Keratinocyte (primary cell): ENCODE measurements around the gene TMEM186. TPM values are rescaled to one million over a fixed set of nuclear protein-coding genes. Genes with fewer than 3 reads are reported as not detected.

Experiments used
- DNase-seq: peaks from one replicate; pipeline ENCODE4 v3.0.0-alpha.2; 2011; ENCODE audit warnings: low read depth, missing footprints, low spot score
- FAIRE-seq: peaks from 2 replicates; lab custom pipeline; 2011; peaks lifted over from hg19 to GRCh38; lab: Jason Lieb, UNC
- H2AFZ ChIP-seq: 2 replicates; pipeline ENCODE4 v1.6.0; 2012; ENCODE audit warnings: low read length, control low read depth, inconsistent platforms; ENCODE audit not compliant: control insufficient read depth
- H3K27ac ChIP-seq: 2 replicates; pipeline ENCODE4 v1.5.1; 2011; ENCODE audit warnings: low read length; ENCODE audit not compliant: control insufficient read depth, insufficient read depth
- H3K27me3 ChIP-seq: 3 replicates; pipeline ENCODE4 v1.6.0; 2011; ENCODE audit warnings: low read length; ENCODE audit not compliant: control insufficient read depth, insufficient read depth; ENCODE audit errors: extremely low read depth
- H3K36me3 ChIP-seq, 2 experiments: 2 replicates in 1 of 2; 3 replicates in 1 of 2; pipeline ENCODE4 v1.5.1; 2011; ENCODE audit warnings: low read length in 2 of 2, mild to moderate bottlenecking in 1 of 2; ENCODE audit not compliant: control insufficient read depth in 2 of 2, insufficient read depth in 2 of 2; ENCODE audit errors: extremely low read depth in 1 of 2
- H3K4me1 ChIP-seq: 3 replicates; pipeline ENCODE4 v1.5.1; 2011; ENCODE audit warnings: low read length; ENCODE audit not compliant: control insufficient read depth, insufficient read depth; ENCODE audit errors: extremely low read depth
- H3K4me2 ChIP-seq: 3 replicates; pipeline ENCODE4 v1.6.0; 2011; ENCODE audit warnings: low read depth, low read length; ENCODE audit not compliant: control insufficient read depth, insufficient read depth; ENCODE audit errors: extremely low read depth
- H3K4me3 ChIP-seq, 3 experiments: fragments of 200-600 bp in 1 of 3; sonication (generic) in 1 of 3; 2 replicates in 2 of 3; 3 replicates in 1 of 3; pipeline ENCODE4 v1.5.1; 2011 to 2016; ENCODE audit warnings: low read length in 3 of 3, mild to moderate bottlenecking in 3 of 3, control low read depth in 2 of 3, inconsistent platforms in 1 of 3, low read depth in 1 of 3, mixed read lengths in 1 of 3, mixed run types in 1 of 3, moderate library complexity in 1 of 3; ENCODE audit not compliant: control insufficient read depth in 2 of 3, insufficient read depth in 2 of 3; ENCODE audit errors: extremely low read depth in 1 of 3
- H3K79me2 ChIP-seq: 2 replicates; pipeline ENCODE4 v1.6.0; 2012; ENCODE audit warnings: low read length; ENCODE audit not compliant: control insufficient read depth, insufficient read depth
- H3K9ac ChIP-seq: 3 replicates; pipeline ENCODE4 v1.6.0; 2011; ENCODE audit warnings: low read length; ENCODE audit not compliant: control insufficient read depth, insufficient read depth; ENCODE audit errors: extremely low read depth
- H3K9me1 ChIP-seq: 3 replicates; pipeline ENCODE4 v1.6.0; 2011; ENCODE audit warnings: low read length; ENCODE audit not compliant: control insufficient read depth, insufficient read depth; ENCODE audit errors: extremely low read depth
- H3K9me3 ChIP-seq: 2 replicates; pipeline ENCODE4 v1.5.1; 2012; ENCODE audit warnings: low read depth, low read length; ENCODE audit not compliant: control insufficient read depth
- H4K20me1 ChIP-seq: 3 replicates; pipeline ENCODE4 v1.6.0; 2011; ENCODE audit warnings: low read length; ENCODE audit not compliant: control insufficient read depth, insufficient read depth; ENCODE audit errors: extremely low read depth
- EZH2 ChIP-seq: IDR thresholded peaks from one replicate; pipeline ENCODE4 v1.6.1; 2012; ENCODE audit warnings: inconsistent platforms, mild to moderate bottlenecking, low read length, moderate library complexity
- dilution Hi-C: fragments of 300-500 bp; cut with MboI; formaldehyde crosslinking; loops from one replicate; pipeline ENCODE4 v1.7.0; 2020; ENCODE audit warnings: low sequenced_read_pairs; ENCODE audit not compliant: extremely low pct_ligation_motif_present
- polyA plus RNA-seq, 5 experiments: library from polyadenylated mRNA; depleted of rRNA in 3 of 5; stranded (reverse) in 3 of 5; stranded (forward) in 1 of 5; unstranded in 1 of 5; fragments of >200 nt; gene quantifications; 1 replicate in 1 of 5; 2 replicates in 3 of 5; 3 replicates in 1 of 5; pipeline versions ENCODE4 v1.2.1 to v1.2.3, GENCODE V29; 2011 to 2012; ENCODE audit warnings: missing spikeins in 2 of 5, low read depth in 1 of 5, low replicate concordance in 1 of 5
- TF ChIP-seq, protein P1 (sequence below), 3 experiments: IDR thresholded peaks in 1 of 3; conservative IDR thresholded peaks in 1 of 3; optimal IDR thresholded peaks in 1 of 3; 2 replicates in 2 of 3; 3 replicates in 1 of 3; pipeline versions ENCODE3 to v1.5.1; 2011; ENCODE audit warnings: low read length in 3 of 3, mild to moderate bottlenecking in 3 of 3, moderate library complexity in 2 of 3, control low read depth in 1 of 3, inconsistent platforms in 1 of 3; ENCODE audit not compliant: insufficient read depth in 2 of 3; ENCODE audit errors: extremely low read depth in 1 of 3

Gene TMEM186
- polyA plus RNA-seq, 1 donor (not counting 4 experiments of a cell fraction or from before 2014, with no cell fraction given): 8.1 TPM

DNA sequence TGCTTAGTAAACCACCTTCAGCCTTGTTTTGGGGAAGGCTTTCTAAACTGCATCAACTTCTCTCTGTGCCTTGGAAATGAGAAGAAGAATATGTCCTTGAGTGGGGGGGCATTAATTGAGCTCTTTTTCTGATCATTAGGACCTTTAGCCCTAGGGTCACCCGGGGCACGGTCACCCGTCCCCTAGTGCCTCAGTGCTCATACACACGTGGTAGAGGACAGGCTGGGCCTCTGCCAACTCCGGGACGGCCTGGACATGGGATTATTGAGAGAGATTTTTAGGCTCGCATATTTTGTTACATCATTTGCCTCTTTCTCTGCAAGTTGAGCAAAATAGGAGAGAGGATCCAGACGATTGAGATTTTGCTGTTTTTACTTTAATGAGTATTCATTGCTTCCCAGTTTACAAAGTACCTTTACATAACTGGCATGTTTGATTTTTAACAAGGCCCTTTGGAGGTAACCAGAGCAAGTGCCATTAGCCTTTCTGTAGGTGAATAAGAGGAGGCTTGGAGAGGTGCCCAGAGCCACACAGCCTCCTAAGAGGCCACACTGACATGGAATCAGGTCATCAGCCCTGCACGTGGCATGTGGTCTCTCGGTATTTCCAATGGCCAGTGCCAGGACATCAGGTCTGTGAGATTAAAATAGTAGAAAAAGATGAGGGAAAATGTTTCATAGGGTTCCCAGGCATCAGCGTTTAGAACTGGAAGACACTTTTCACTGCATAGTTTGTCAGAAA lies 11.3 kb upstream of the TMEM186 start:
- Histone ChIP-seq H4K20me1 (peaks cover 3% of the 10 kb centered on the region), H3K79me2 (peaks cover 32% of the 10 kb centered on the region), H2AFZ (no peak overlapping the region), H3K27me3 (no peaks in the 10 kb centered on the region), H3K9me3 (no peaks in the 10 kb centered on the region), H3K36me3 (peaks cover 38 to 52% of the 10 kb centered on the region in 2 experiments), H3K4me3 (no peak overlapping the region), H3K9ac (no peak overlapping the region), H3K27ac (no peak overlapping the region), H3K4me2 (no peak overlapping the region), H3K4me1 (no peaks in the 10 kb centered on the region), H3K9me1 (no peaks in the 10 kb centered on the region)
- dilution Hi-C loops: no loop called here
- no peak for FAIRE-seq
- no peak for TF ChIP-seq EZH2
- TF ChIP-seq, protein P1, sequence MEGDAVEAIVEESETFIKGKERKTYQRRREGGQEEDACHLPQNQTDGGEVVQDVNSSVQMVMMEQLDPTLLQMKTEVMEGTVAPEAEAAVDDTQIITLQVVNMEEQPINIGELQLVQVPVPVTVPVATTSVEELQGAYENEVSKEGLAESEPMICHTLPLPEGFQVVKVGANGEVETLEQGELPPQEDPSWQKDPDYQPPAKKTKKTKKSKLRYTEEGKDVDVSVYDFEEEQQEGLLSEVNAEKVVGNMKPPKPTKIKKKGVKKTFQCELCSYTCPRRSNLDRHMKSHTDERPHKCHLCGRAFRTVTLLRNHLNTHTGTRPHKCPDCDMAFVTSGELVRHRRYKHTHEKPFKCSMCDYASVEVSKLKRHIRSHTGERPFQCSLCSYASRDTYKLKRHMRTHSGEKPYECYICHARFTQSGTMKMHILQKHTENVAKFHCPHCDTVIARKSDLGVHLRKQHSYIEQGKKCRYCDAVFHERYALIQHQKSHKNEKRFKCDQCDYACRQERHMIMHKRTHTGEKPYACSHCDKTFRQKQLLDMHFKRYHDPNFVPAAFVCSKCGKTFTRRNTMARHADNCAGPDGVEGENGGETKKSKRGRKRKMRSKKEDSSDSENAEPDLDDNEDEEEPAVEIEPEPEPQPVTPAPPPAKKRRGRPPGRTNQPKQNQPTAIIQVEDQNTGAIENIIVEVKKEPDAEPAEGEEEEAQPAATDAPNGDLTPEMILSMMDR (optimal IDR thresholded peaks at IDR 0.05 in 1 of 3, IDR thresholded peaks at IDR 0.05 in 1 of 3, conservative IDR thresholded peaks at IDR 0.05 in 1 of 3; ENCODE audit: extremely low read depth in 1 of 3, insufficient read depth in 2 of 3, low read length in 3 of 3): no peak
- no peak for DNase-seq

DNA sequence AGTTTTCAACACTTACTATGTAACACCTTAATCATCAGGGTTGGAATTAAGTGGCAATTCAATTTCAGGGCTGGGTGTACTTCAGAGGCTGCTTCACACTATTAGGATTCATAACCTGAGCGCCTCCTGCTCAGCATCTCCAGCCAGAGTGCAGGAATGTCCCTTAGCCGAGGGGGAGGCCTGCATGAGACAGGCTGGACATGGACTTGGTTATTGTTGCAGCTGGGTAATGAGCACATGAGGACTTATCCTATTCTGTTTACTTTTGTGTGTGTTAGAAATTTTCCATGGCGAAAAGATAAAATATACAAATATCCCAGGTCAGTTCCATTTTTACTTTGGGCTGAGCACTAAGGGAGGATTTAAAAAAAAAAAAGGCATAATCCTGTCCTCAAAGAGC lies 10.6 kb upstream of the TMEM186 start:
- TF ChIP-seq EZH2: no peak
- TF ChIP-seq, protein P1 (optimal IDR thresholded peaks at IDR 0.05 in 1 of 3, IDR thresholded peaks at IDR 0.05 in 1 of 3, conservative IDR thresholded peaks at IDR 0.05 in 1 of 3; ENCODE audit: extremely low read depth in 1 of 3, insufficient read depth in 2 of 3, low read length in 3 of 3): no peak
- H3K27ac ChIP-seq: no peak overlapping the region
- peaks cover 3% of the 10 kb centered on the region for H4K20me1 ChIP-seq
- no peak overlapping the region for H3K4me2 ChIP-seq
- DNase-seq (no peak), FAIRE-seq (no peak)
- no peaks in the 10 kb centered on the region for H3K4me1 ChIP-seq
- H3K36me3 ChIP-seq: peaks cover 36 to 51% of the 10 kb centered on the region in 2 experiments
- no peak overlapping the region for H2AFZ ChIP-seq
- dilution Hi-C loops: no loop called here
- H3K27me3 ChIP-seq: no peaks in the 10 kb centered on the region
- H3K79me2 ChIP-seq: peaks cover 39% of the 10 kb centered on the region
- H3K4me3 ChIP-seq: no peak overlapping the region
- no peaks in the 10 kb centered on the region for H3K9me1 ChIP-seq
- no peaks in the 10 kb centered on the region for H3K9me3 ChIP-seq
- H3K9ac ChIP-seq: no peak overlapping the region
